K562 (cell line): ENCODE data around the gene CLTA. TPM values are rescaled to one million over a fixed set of nuclear protein-coding genes. Genes with fewer than 3 reads are reported as not detected.

Source experiments
- ATAC-seq: fragments of 200-7000 bp; cut with Tn5 transposase; 3 replicates; pipeline ENCODE4 v1.9.1; 2020; ENCODE audit warnings: moderate library complexity
- BruUV-seq: library from RNA; stranded (reverse); fragments of 400-500 nt; replicated peaks from 2 replicates; lab custom pipeline; 2021; lab: Mats Ljungman, UMichigan
- CTCF ChIA-PET: fragments of 300-600 bp; formaldehyde crosslinking; extraction: SDS; loops from one replicate; lab custom pipeline; 2021; ENCODE audit warnings: low intra/inter-chr PET ratio; lab: Yijun Ruan, JAX
- POLR2A ChIA-PET: fragments of 300-600, 350-650 bp; sonication (Branson Sonifier 250); formaldehyde crosslinking; extraction: SDS; loops from one replicate; lab custom pipeline; 2021; ENCODE audit warnings: antibody characterized with exemption, inconsistent platforms; lab: Yijun Ruan, JAX
- DNase-seq, 4 experiments: peaks; one replicate each; pipeline versions ENCODE4 v3.0.0 to v3.0.0-alpha.2; 2011 to 2018; ENCODE audit warnings: low spot score in 3 of 4, mixed read lengths in 3 of 4; ENCODE audit errors: extremely low read depth in 1 of 4
- FAIRE-seq: peaks from 2 replicates; lab custom pipeline; 2011; peaks lifted over from hg19 to GRCh38; lab: Jason Lieb, UNC
- H2AFZ ChIP-seq: 2 replicates; pipeline ENCODE4 v1.6.0; 2011; ENCODE audit warnings: low read depth, low read length, control low read depth, inconsistent platforms
- H3K27ac ChIP-seq: fragments of 200-600 bp; 3 replicates; pipeline ENCODE4 v1.8.0; 2011; ENCODE audit warnings: low read depth, mild to moderate bottlenecking, control low read depth, inconsistent platforms, low read length, moderate library complexity, mixed read lengths; ENCODE audit errors: extremely low read depth
- H3K27me3 ChIP-seq, 2 experiments: fragments of 300-600 bp in 1 of 2; 2 replicates in 1 of 2; 3 replicates in 1 of 2; pipeline versions ENCODE4 v1.6.0 to v1.8.0; 2011; ENCODE audit warnings: inconsistent platforms in 2 of 2, low read length in 2 of 2, mild to moderate bottlenecking in 1 of 2, mixed read lengths in 1 of 2, moderate library complexity in 1 of 2; ENCODE audit not compliant: control insufficient read depth in 2 of 2, insufficient read depth in 2 of 2
- H3K36me3 ChIP-seq: fragments of 300-600 bp; 3 replicates; pipeline ENCODE4 v1.8.0; 2011; ENCODE audit warnings: mild to moderate bottlenecking, low read length, inconsistent platforms; ENCODE audit not compliant: control insufficient read depth, insufficient read depth
- H3K4me1 ChIP-seq, 2 experiments: fragments of 200-600 bp in 1 of 2; replicated peaks in 1 of 2; 2 replicates in 1 of 2; 3 replicates in 1 of 2; pipeline versions ENCODE4 v1.5.1 to v1.8.0; 2011; ENCODE audit warnings: inconsistent platforms in 2 of 2, low read length in 2 of 2, mild to moderate bottlenecking in 1 of 2, mixed read lengths in 1 of 2, moderate library complexity in 1 of 2; ENCODE audit not compliant: control insufficient read depth in 2 of 2, insufficient read depth in 2 of 2
- H3K4me2 ChIP-seq: 2 replicates; pipeline ENCODE4 v1.6.1; 2011; ENCODE audit warnings: low read length, control low read depth, inconsistent platforms, mixed read lengths; ENCODE audit not compliant: insufficient read depth
- H3K4me3 ChIP-seq: fragments of 200-600 bp; sonication (generic), shearing (Covaris generic); 2 replicates; pipeline ENCODE4 v1.5.1; 2016; ENCODE audit warnings: control low read depth, inconsistent platforms
- H3K79me2 ChIP-seq: fragments of 200-600 bp; 3 replicates; pipeline ENCODE4 v1.8.0; 2011; ENCODE audit warnings: low read length, inconsistent platforms; ENCODE audit not compliant: control insufficient read depth, insufficient read depth
- H3K9ac ChIP-seq, 2 experiments: 2 replicates each; pipeline versions ENCODE4 v1.6.0 to v1.6.1; 2011; ENCODE audit warnings: low read depth in 2 of 2, low read length in 2 of 2, control low read depth in 1 of 2, inconsistent platforms in 1 of 2, mild to moderate bottlenecking in 1 of 2, mixed read lengths in 1 of 2; ENCODE audit not compliant: insufficient read depth in 1 of 2
- H3K9me1 ChIP-seq: one replicate; pipeline ENCODE4 v1.6.0; 2011; ENCODE audit warnings: inconsistent platforms, mild to moderate bottlenecking, low read length, moderate library complexity; ENCODE audit not compliant: control insufficient read depth, insufficient read depth
- H3K9me3 ChIP-seq: replicated peaks from 2 replicates; pipeline ENCODE4 v1.5.1; 2011; ENCODE audit warnings: low read depth, low read length, inconsistent platforms; ENCODE audit not compliant: control insufficient read depth, insufficient read depth
- H4K20me1 ChIP-seq: replicated peaks from 2 replicates; pipeline ENCODE4 v1.6.1; 2011; ENCODE audit warnings: low read length, inconsistent platforms, mixed read lengths; ENCODE audit not compliant: control insufficient read depth, insufficient read depth
- CREB3 ChIP-seq: fragments of 450-650 bp; conservative IDR thresholded peaks from 2 replicates; pipeline ENCODE4 v1.6.1; 2016; ENCODE audit warnings: missing genetic modification characterization, low read depth, mild to moderate bottlenecking, missing compliant biosample characterization, moderate library complexity
- HDAC2 ChIP-seq: fragments of 450-650 bp; IDR thresholded peaks from 2 replicates; pipeline ENCODE4 v1.6.1; 2016; ENCODE audit warnings: mild to moderate bottlenecking
- MAFF ChIP-seq: IDR thresholded peaks from 2 replicates; pipeline ENCODE4 v1.6.1; 2012; ENCODE audit warnings: low read length, improper control_type of control experiment
- NEUROD1 ChIP-seq: fragments of 150-350 bp; IDR thresholded peaks from 2 replicates; pipeline ENCODE4 v1.6.1; 2014; ENCODE audit warnings: borderline replicate concordance, low read length, low read depth; ENCODE audit not compliant: partially characterized antibody
- NKRF ChIP-seq: fragments of 450-650 bp; IDR thresholded peaks from 2 replicates; pipeline ENCODE4 v1.6.1; 2016; ENCODE audit warnings: borderline replicate concordance
- SMARCA4 ChIP-seq: fragments of 450-650 bp; IDR thresholded peaks from 2 replicates; pipeline ENCODE4 v1.6.1; 2016
- U2AF2 ChIP-seq: fragments of 200-400 bp; formaldehyde crosslinking; optimal IDR thresholded peaks from 2 replicates; pipeline ENCODE3; 2017; ENCODE audit warnings: low read depth, mild to moderate bottlenecking, low read length
- ZNF217 ChIP-seq: sonication (generic); formaldehyde crosslinking; IDR thresholded peaks from 2 replicates; pipeline ENCODE4 v1.8.0; 2022; ENCODE audit warnings: mild to moderate bottlenecking, missing genetic modification reagents
- WGBS: fragments of 100-300 bp; shearing (Covaris generic); methylation state at CpG from one replicate; pipeline ENCODE4 v1.1.6; 2016; ENCODE audit warnings: low coverage, mixed read lengths; ENCODE audit not compliant: insufficient coverage; ENCODE audit errors: missing lambda C conversion rate; 5-methylcytosine and 5-hydroxymethylcytosine counted together
- in situ Hi-C: fragments of 300-500 bp; cut with MboI; formaldehyde crosslinking; loops from 4 replicates; pipeline ENCODE4 v1.15.0; 2018; ENCODE audit warnings: inconsistent platforms, mixed read lengths
- intact Hi-C: fragments of 100-400 bp; cut with micrococcal nuclease; formaldehyde crosslinking; loops from 2 replicates; pipeline ENCODE4 v1.14.2; 2022
- polyA plus RNA-seq, 8 experiments: library from polyadenylated mRNA; depleted of rRNA in 4 of 8; stranded (reverse) in 5 of 8; unstranded in 3 of 8; fragments of >200 nt; fragmentation: Nextera tagmentation in 2 of 8; fragmentation: Illumina TruSeq in 1 of 8; extraction: Ambion mirVana in 2 of 8; extraction: Trizol in 1 of 8; gene quantifications; 2 replicates each; pipeline versions ENCODE4 v1.2.1 to v1.2.3, GENCODE V29; 2011 to 2014; ENCODE audit warnings: inconsistent platforms in 1 of 8, missing spikeins in 1 of 8
- total RNA-seq, 7 experiments: library from RNA; depleted of rRNA in 6 of 7; stranded (reverse); fragments of >200 nt in 6 of 7; fragmentation: Illumina TruSeq in 2 of 7; extraction: Trizol in 2 of 7; gene quantifications; 2 replicates each; pipeline versions ENCODE4 v1.2.1 to v1.2.3, GENCODE V29; 2011 to 2021; ENCODE audit warnings: low replicate concordance in 1 of 7

Gene CLTA
- total and polyA plus RNA-seq, 9 of the 15 experiments (the other 6 are each of a cell fraction or from before 2014, with no cell fraction given): 37.8 to 219 (median 144) TPM

- ATAC-seq (no peak), FAIRE-seq (no peak), DNase-seq (no peak)
- H3K9me1 ChIP-seq: no peaks in the 10 kb centered on the region
- H2AFZ ChIP-seq: no peak overlapping the region
- H3K79me2 ChIP-seq: no peaks in the 10 kb centered on the region
- H3K4me3 ChIP-seq: no peak overlapping the region
- peaks cover 29% of the 10 kb centered on the region for H3K36me3 ChIP-seq
- no peak for TF ChIP-seq ZNF217
- no peak for TF ChIP-seq CREB3 (tag)
- TF ChIP-seq MAFF: no peak
- TF ChIP-seq NEUROD1: no peak
- TF ChIP-seq SMARCA4: no peak
- no peak for TF ChIP-seq NKRF
- no peak for TF ChIP-seq HDAC2
- TF ChIP-seq U2AF2: no peak
- H3K9ac ChIP-seq: no peak overlapping the region
- ChIA-PET POLR2A (interaction anchor here (0.6 kb wide), 1 partner anchor 1007 kb away, joined by 3 read pairs; no protein-coding TSS in a partner anchor), CTCF (no interaction called here)
- BruUV-seq: no TSS peak
- in situ Hi-C loops (no loop called here), intact Hi-C loops (no loop called here)
- H3K4me1 ChIP-seq: no peaks in the 10 kb centered on the region
- H3K4me2 ChIP-seq: no peak overlapping the region
- no peaks in the 10 kb centered on the region for H3K9me3 ChIP-seq
- H3K27me3 ChIP-seq: no peaks in the 10 kb centered on the region
- WGBS: 98% methylated on average over 3 of the region's 3 CpGs
- no peaks in the 10 kb centered on the region for H4K20me1 ChIP-seq
- H3K27ac ChIP-seq: no peak overlapping the region
Measured at GRCh38 chr9:36237230-36237629, 46.5 kb downstream of the CLTA start.
